Ishikawa (cell line): Measurements from ENCODE around the gene HAPLN2.

ENCODE experiments used
- CEBPB ChIP-seq: IDR thresholded peaks from 2 replicates; pipeline ENCODE4 v1.6.1; 2012
- TAF1 ChIP-seq: IDR thresholded peaks from 2 replicates; pipeline ENCODE4 v1.6.1; 2012; ENCODE audit warnings: low read depth, mild to moderate bottlenecking
- TF ChIP-seq, protein P1 (sequence below): IDR thresholded peaks from 2 replicates; pipeline ENCODE4 v1.6.1; 2012; ENCODE audit warnings: low read depth, mild to moderate bottlenecking

- TF ChIP-seq TAF1 (no peak), CEBPB (no peak)
- TF ChIP-seq, protein P1, sequence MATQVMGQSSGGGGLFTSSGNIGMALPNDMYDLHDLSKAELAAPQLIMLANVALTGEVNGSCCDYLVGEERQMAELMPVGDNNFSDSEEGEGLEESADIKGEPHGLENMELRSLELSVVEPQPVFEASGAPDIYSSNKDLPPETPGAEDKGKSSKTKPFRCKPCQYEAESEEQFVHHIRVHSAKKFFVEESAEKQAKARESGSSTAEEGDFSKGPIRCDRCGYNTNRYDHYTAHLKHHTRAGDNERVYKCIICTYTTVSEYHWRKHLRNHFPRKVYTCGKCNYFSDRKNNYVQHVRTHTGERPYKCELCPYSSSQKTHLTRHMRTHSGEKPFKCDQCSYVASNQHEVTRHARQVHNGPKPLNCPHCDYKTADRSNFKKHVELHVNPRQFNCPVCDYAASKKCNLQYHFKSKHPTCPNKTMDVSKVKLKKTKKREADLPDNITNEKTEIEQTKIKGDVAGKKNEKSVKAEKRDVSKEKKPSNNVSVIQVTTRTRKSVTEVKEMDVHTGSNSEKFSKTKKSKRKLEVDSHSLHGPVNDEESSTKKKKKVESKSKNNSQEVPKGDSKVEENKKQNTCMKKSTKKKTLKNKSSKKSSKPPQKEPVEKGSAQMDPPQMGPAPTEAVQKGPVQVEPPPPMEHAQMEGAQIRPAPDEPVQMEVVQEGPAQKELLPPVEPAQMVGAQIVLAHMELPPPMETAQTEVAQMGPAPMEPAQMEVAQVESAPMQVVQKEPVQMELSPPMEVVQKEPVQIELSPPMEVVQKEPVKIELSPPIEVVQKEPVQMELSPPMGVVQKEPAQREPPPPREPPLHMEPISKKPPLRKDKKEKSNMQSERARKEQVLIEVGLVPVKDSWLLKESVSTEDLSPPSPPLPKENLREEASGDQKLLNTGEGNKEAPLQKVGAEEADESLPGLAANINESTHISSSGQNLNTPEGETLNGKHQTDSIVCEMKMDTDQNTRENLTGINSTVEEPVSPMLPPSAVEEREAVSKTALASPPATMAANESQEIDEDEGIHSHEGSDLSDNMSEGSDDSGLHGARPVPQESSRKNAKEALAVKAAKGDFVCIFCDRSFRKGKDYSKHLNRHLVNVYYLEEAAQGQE = peak; percentile 75
Observed at GRCh38 chr1:156627313-156627880, 8.2 kb downstream of the HAPLN2 start.
